Lung (tissue), 12 donors: ENCODE results near the gene SCGB3A1. TPM values are rescaled to one million over a fixed set of nuclear protein-coding genes. Genes with fewer than 3 reads are reported as not detected.

Source experiments
- ATAC-seq: fragments of 200-7000 bp; cut with Tn5 transposase; one replicate; pipeline ENCODE4 v1.9.1; 2020; ENCODE audit warnings: moderate number of reproducible peaks; ENCODE audit not compliant: insufficient read depth, low FRiP score
- DNase-seq, 3 donors: peaks; one replicate each; pipeline ENCODE4 v3.0.0-alpha.2; 2013 to 2017
- H3K27ac ChIP-seq, 2 donors: one replicate each; pipeline ENCODE4 v1.5.1; 2013; ENCODE audit warnings: mild to moderate bottlenecking in 2 of 2, moderate library complexity in 2 of 2, control low read depth in 1 of 2, inconsistent platforms in 1 of 2, low read depth in 1 of 2, low read length in 1 of 2
- H3K27me3 ChIP-seq, 3 donors: one replicate each; pipeline ENCODE4 v1.5.1; 2013; ENCODE audit warnings: low read length in 2 of 3; ENCODE audit not compliant: control insufficient read depth in 3 of 3, insufficient read depth in 3 of 3
- H3K36me3 ChIP-seq, 4 donors: one replicate each; pipeline ENCODE4 v1.5.1; 2013; ENCODE audit warnings: low read length in 4 of 4, mild to moderate bottlenecking in 1 of 4, moderate library complexity in 1 of 4; ENCODE audit not compliant: control insufficient read depth in 4 of 4, insufficient read depth in 4 of 4
- H3K4me1 ChIP-seq, 5 donors: one replicate each; pipeline ENCODE4 v1.5.1; 2013; ENCODE audit warnings: low read length in 5 of 5, mild to moderate bottlenecking in 2 of 5, moderate library complexity in 1 of 5; ENCODE audit not compliant: control insufficient read depth in 5 of 5, insufficient read depth in 5 of 5
- H3K4me3 ChIP-seq: one replicate; pipeline ENCODE4 v1.5.1; 2013; ENCODE audit warnings: mild to moderate bottlenecking, control low read depth, moderate library complexity
- H3K9ac ChIP-seq, 2 donors: one replicate each; pipeline ENCODE4 v1.5.1; 2013; ENCODE audit warnings: low read length in 2 of 2, control low read depth in 1 of 2; ENCODE audit not compliant: insufficient read depth in 1 of 2
- H3K9me3 ChIP-seq, 4 donors: one replicate each; pipeline ENCODE4 v1.5.1; 2013; ENCODE audit warnings: low read length in 3 of 4, mild to moderate bottlenecking in 1 of 4, moderate library complexity in 1 of 4; ENCODE audit not compliant: control insufficient read depth in 4 of 4, insufficient read depth in 3 of 4
- WGBS, 2 donors: extraction: QIAGEN DNeasy Blood & Tissue Kit; methylation state at CpG; one replicate each; pipeline ENCODE4 v1.1.7; 2013; 5-methylcytosine and 5-hydroxymethylcytosine counted together
- polyA plus RNA-seq, 2 donors: library from polyadenylated mRNA; stranded (reverse); fragments of 200-250 nt; gene quantifications; one replicate each; pipeline ENCODE4 v1.2.1, GENCODE V29; 2013
- total RNA-seq, 2 donors: library from RNA; depleted of rRNA in 1 of 2; stranded (reverse); fragments of >200 nt in 1 of 2; gene quantifications; one replicate each; pipeline ENCODE4 v1.2.1, GENCODE V29; 2014 to 2021
- TF ChIP-seq, protein P1 (sequence below): IDR thresholded peaks from 2 replicates; pipeline ENCODE4 v1.5.1; 2012; ENCODE audit warnings: mild to moderate bottlenecking; ENCODE audit errors: control extremely low read depth, extremely low read depth
- donor health status: control.
- donor health status: control.
- donor health status: Bipolar disorder and iron deficiency.
- donor health status: healthy.
- donor health status: DM: yes; HTN: yes; CAD: no.

Gene SCGB3A1
- total and polyA plus RNA-seq, 4 donors, result 119 to 3,799 (median 1,024) TPM

DNA sequence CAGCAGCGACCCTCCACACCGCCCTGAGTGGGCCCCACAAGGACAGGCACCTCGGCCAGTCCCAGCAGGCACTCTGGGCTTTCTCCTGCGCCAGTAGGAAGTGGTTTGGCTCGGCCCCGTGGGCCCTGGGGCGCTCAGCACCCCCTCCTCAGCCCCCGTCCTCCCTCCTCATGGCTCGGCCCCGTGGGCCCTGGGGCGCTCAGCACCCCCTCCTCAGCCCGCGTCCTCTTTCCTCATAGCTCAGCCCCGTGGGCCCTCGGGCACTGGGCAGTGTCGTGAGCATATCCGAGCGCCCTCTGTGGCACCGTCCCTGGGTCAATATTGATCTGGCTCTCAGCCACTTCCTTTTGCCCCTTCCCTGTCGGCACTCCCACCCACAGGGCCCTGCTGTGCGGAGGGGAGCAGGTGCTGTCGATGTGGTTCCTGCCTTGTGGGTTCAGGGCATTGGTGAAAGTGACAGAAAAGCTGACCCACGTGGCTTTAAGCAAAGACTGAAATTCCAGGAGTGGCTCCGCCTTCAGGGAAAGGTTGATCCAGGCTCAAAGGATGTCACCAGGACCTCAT lies 5.5 kb upstream of the SCGB3A1 start:
- H3K27ac ChIP-seq, result peak overlapping the region in 1 of 2 donors; percentile 26
- H3K27me3 ChIP-seq, result peaks cover 0 to 4% (median under 1%) of the 10 kb centered on the region in 3 donors
- WGBS, 2 donors, result 58 to 65% methylated on average over 24 of the region's 24 CpGs
- no peak overlapping the region for H3K4me3 ChIP-seq
- H3K4me1 ChIP-seq, result peaks cover 0 to 5% (median 0%) of the 10 kb centered on the region in 5 donors
- ATAC-seq, result no peak
- H3K9ac ChIP-seq, result no peak overlapping the region
- H3K9me3 ChIP-seq, result no peaks in the 10 kb centered on the region
- peak in 2 of 3 donors; percentile 20 to 29 for DNase-seq
- no peaks in the 10 kb centered on the region for H3K36me3 ChIP-seq
- TF ChIP-seq, protein P1, sequence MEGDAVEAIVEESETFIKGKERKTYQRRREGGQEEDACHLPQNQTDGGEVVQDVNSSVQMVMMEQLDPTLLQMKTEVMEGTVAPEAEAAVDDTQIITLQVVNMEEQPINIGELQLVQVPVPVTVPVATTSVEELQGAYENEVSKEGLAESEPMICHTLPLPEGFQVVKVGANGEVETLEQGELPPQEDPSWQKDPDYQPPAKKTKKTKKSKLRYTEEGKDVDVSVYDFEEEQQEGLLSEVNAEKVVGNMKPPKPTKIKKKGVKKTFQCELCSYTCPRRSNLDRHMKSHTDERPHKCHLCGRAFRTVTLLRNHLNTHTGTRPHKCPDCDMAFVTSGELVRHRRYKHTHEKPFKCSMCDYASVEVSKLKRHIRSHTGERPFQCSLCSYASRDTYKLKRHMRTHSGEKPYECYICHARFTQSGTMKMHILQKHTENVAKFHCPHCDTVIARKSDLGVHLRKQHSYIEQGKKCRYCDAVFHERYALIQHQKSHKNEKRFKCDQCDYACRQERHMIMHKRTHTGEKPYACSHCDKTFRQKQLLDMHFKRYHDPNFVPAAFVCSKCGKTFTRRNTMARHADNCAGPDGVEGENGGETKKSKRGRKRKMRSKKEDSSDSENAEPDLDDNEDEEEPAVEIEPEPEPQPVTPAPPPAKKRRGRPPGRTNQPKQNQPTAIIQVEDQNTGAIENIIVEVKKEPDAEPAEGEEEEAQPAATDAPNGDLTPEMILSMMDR, result no peak

DNA sequence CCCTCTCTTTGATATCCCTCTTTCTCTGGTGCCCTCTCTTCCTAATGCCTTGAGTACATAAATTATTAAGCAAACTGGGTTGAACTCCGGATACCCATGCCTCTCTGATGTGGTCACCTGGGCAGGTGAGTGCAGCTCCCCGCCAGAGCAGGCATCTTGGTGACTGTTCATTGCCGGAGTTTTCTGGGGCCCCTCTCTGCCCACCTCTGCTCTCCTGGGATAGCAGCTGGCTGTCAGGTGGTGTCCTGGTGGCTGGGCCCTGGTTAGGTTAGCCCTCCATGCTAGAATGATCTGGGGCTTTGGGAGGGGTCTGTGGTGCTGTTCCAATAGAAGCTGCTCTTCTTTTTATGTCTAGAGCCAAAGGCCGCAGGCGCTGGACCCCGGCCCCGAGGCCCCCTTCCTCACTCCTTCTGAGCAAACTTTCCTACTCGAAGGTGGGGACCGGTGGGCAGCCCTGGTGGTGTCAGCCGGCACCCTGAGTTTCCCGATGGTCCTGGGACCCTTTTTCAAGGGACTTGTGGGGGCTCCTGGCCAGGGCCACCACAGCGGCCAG lies 4.9 kb upstream of the SCGB3A1 start:
- no peaks in the 10 kb centered on the region for H3K9me3 ChIP-seq
- H3K9ac ChIP-seq, result no peak overlapping the region
- DNase-seq, result no peak
- peaks cover 0 to 6% (median 4%) of the 10 kb centered on the region in 3 donors for H3K27me3 ChIP-seq
- H3K36me3 ChIP-seq, result no peaks in the 10 kb centered on the region
- peaks cover 0 to 10% (median 0%) of the 10 kb centered on the region in 5 donors for H3K4me1 ChIP-seq
- ATAC-seq, result no peak
- H3K4me3 ChIP-seq, result no peak overlapping the region
- 83 to 91% methylated on average over 12 of the region's 12 CpGs for WGBS, 2 donors
- H3K27ac ChIP-seq, result peak overlapping the region in 1 of 2 donors; percentile 26
- TF ChIP-seq, protein P1, result no peak

DNA sequence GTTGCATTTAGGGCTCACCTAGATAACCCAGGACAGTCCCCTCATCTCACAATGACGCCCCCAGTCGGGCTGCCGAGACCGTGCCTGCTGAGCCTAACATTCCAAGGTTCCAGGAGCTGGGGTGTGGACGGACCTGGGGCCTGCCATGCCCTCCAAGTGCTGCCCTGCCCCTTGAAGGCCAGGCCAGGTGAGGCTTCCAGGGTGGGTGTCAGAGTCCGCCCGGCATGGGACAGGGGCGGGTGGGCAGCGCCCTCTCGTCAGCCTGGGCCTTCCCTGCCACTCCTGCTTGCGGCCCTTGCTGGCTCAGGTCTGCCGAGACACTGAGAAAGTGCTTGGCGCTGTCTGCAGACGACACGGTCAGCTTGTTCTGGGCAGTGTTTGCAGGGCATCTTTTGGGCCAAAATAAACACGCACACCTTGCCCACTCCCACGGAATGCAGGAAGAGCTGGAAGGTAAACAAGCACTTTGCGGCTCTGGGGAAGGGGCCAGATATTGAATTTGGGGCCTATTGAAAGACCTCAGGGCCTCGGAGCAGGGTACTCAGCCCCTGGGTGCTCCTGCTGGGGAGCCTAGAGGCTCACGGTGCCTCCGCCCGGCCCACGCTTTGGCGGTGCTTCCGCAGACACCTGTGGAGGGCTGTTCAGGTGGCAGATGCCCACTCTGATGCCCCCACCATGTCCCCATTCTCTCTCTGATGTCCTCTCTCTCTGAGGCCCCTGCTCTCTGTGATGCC lies 4.2 kb upstream of the SCGB3A1 start:
- ATAC-seq, result no peak
- TF ChIP-seq, protein P1, result no peak
- H3K4me1 ChIP-seq, result peaks cover 0 to 13% (median 0%) of the 10 kb centered on the region in 5 donors
- 72 to 81% methylated on average over 25 of the region's 25 CpGs for WGBS, 2 donors
- peaks cover under 1 to 9% (median 4%) of the 10 kb centered on the region in 3 donors for H3K27me3 ChIP-seq
- H3K4me3 ChIP-seq, result no peak overlapping the region
- H3K36me3 ChIP-seq, result no peaks in the 10 kb centered on the region
- no peak overlapping the region for H3K9ac ChIP-seq
- peak in 1 of 3 donors; percentile 7 for DNase-seq
- peaks cover 0 to 3% (median 0%) of the 10 kb centered on the region in 4 donors for H3K9me3 ChIP-seq
- peak overlapping the region in 1 of 2 donors; percentile 7 for H3K27ac ChIP-seq
